HG03457 (cell line): Measurements from ENCODE around the gene RHOBTB1.
A peak's percentile ranks its signal among the peaks of the same experiment; 100 is the strongest.
"Not testable (repeated sequence)": the region's sequence is repeated elsewhere in the genome, so short reads cannot be mapped to it uniquely, and the experiment has no call there.

ENCODE experiments used
- ATAC-seq: cut with Tn5 transposase; IDR thresholded peaks from one replicate; pipeline ENCODE4 v1.9.1; 2021; ENCODE audit warnings: moderate number of reproducible peaks; ENCODE audit not compliant: unreplicated experiment

Gene RHOBTB1

GRCh38 chr10:60944058-60944909 lies at the start of gene RHOBTB1:
TSS of gene RHOBTB1 (minus strand) at chr10:60944185. CDS start at chr10:60911542, 32,643 bp downstream.
- peak; percentile 32 for ATAC-seq

- no peak for ATAC-seq
These were observed 48.7 kb upstream of the RHOBTB1 start for GRCh38 chr10:60992636-60993035.

GRCh38 chr10:60990663-60991062 lies 46.7 kb upstream of the RHOBTB1 start:
- no peak for ATAC-seq

GRCh38 chr10:60989400-60989876 lies 45.5 kb upstream of the RHOBTB1 start:
- peak; percentile 88 for ATAC-seq

GRCh38 chr10:60986791-60987190 lies 42.8 kb upstream of the RHOBTB1 start:
- no peak for ATAC-seq

GRCh38 chr10:60985951-60986350 lies 42.0 kb upstream of the RHOBTB1 start:
- no peak for ATAC-seq

- no peak for ATAC-seq
These were observed 37.0 kb upstream of the RHOBTB1 start for GRCh38 chr10:60980997-60981396.

- ATAC-seq: no peak
These were observed 35.7 kb upstream of the RHOBTB1 start for GRCh38 chr10:60979667-60980104.

GRCh38 chr10:60978287-60979115 lies 34.5 kb upstream of the RHOBTB1 start:
- ATAC-seq: no peak

- ATAC-seq: no peak
These were observed 33.5 kb upstream of the RHOBTB1 start for GRCh38 chr10:60977161-60978122.

GRCh38 chr10:60976687-60977086 lies 32.7 kb upstream of the RHOBTB1 start:
- ATAC-seq: no peak

- ATAC-seq: no peak
These were observed 31.7 kb upstream of the RHOBTB1 start for GRCh38 chr10:60975716-60976115.

GRCh38 chr10:60974463-60975149 lies 30.6 kb upstream of the RHOBTB1 start:
- no peak for ATAC-seq

- no peak for ATAC-seq
These were observed 29.1 kb upstream of the RHOBTB1 start for GRCh38 chr10:60973086-60973485.

GRCh38 chr10:60972181-60972580 lies 28.2 kb upstream of the RHOBTB1 start:
- not testable (repeated sequence) for ATAC-seq

GRCh38 chr10:60970526-60970925 lies 26.5 kb upstream of the RHOBTB1 start:
- ATAC-seq: no peak

GRCh38 chr10:60968504-60968903 lies 24.5 kb upstream of the RHOBTB1 start:
- ATAC-seq: no peak

- ATAC-seq: no peak
These were observed 24.0 kb upstream of the RHOBTB1 start for GRCh38 chr10:60967854-60968484.

GRCh38 chr10:60967260-60967659 lies 23.3 kb upstream of the RHOBTB1 start:
- ATAC-seq: no peak
